K562 (cell line): ENCODE measurements around the gene RNF168. TPM values are rescaled to one million over a fixed set of nuclear protein-coding genes. Genes with fewer than 3 reads are reported as not detected.

Source experiments
- ATAC-seq: fragments of 200-7000 bp; cut with Tn5 transposase; 3 replicates; pipeline ENCODE4 v1.9.1; 2020; ENCODE audit warnings: moderate library complexity
- BruUV-seq: library from RNA; stranded (reverse); fragments of 400-500 nt; replicated peaks from 2 replicates; lab custom pipeline; 2021; lab: Mats Ljungman, UMichigan
- CTCF ChIA-PET: fragments of 300-600 bp; formaldehyde crosslinking; extraction: SDS; loops from one replicate; lab custom pipeline; 2021; ENCODE audit warnings: low intra/inter-chr PET ratio; lab: Yijun Ruan, JAX
- POLR2A ChIA-PET: fragments of 300-600, 350-650 bp; sonication (Branson Sonifier 250); formaldehyde crosslinking; extraction: SDS; loops from one replicate; lab custom pipeline; 2021; ENCODE audit warnings: antibody characterized with exemption, inconsistent platforms; lab: Yijun Ruan, JAX
- DNase-seq, 4 experiments: peaks; one replicate each; pipeline versions ENCODE4 v3.0.0 to v3.0.0-alpha.2; 2011 to 2018; ENCODE audit warnings: low spot score in 3 of 4, mixed read lengths in 3 of 4; ENCODE audit errors: extremely low read depth in 1 of 4
- FAIRE-seq: peaks from 2 replicates; lab custom pipeline; 2011; peaks lifted over from hg19 to GRCh38; lab: Jason Lieb, UNC
- H2AFZ ChIP-seq: 2 replicates; pipeline ENCODE4 v1.6.0; 2011; ENCODE audit warnings: low read depth, low read length, control low read depth, inconsistent platforms
- H3K27ac ChIP-seq: fragments of 200-600 bp; 3 replicates; pipeline ENCODE4 v1.8.0; 2011; ENCODE audit warnings: low read depth, mild to moderate bottlenecking, control low read depth, inconsistent platforms, low read length, moderate library complexity, mixed read lengths; ENCODE audit errors: extremely low read depth
- H3K27me3 ChIP-seq, 2 experiments: fragments of 300-600 bp in 1 of 2; 2 replicates in 1 of 2; 3 replicates in 1 of 2; pipeline versions ENCODE4 v1.6.0 to v1.8.0; 2011; ENCODE audit warnings: inconsistent platforms in 2 of 2, low read length in 2 of 2, mild to moderate bottlenecking in 1 of 2, mixed read lengths in 1 of 2, moderate library complexity in 1 of 2; ENCODE audit not compliant: control insufficient read depth in 2 of 2, insufficient read depth in 2 of 2
- H3K36me3 ChIP-seq: fragments of 300-600 bp; 3 replicates; pipeline ENCODE4 v1.8.0; 2011; ENCODE audit warnings: mild to moderate bottlenecking, low read length, inconsistent platforms; ENCODE audit not compliant: control insufficient read depth, insufficient read depth
- H3K4me1 ChIP-seq, 2 experiments: fragments of 200-600 bp in 1 of 2; replicated peaks in 1 of 2; 2 replicates in 1 of 2; 3 replicates in 1 of 2; pipeline versions ENCODE4 v1.5.1 to v1.8.0; 2011; ENCODE audit warnings: inconsistent platforms in 2 of 2, low read length in 2 of 2, mild to moderate bottlenecking in 1 of 2, mixed read lengths in 1 of 2, moderate library complexity in 1 of 2; ENCODE audit not compliant: control insufficient read depth in 2 of 2, insufficient read depth in 2 of 2
- H3K4me2 ChIP-seq: 2 replicates; pipeline ENCODE4 v1.6.1; 2011; ENCODE audit warnings: low read length, control low read depth, inconsistent platforms, mixed read lengths; ENCODE audit not compliant: insufficient read depth
- H3K4me3 ChIP-seq: fragments of 200-600 bp; sonication (generic), shearing (Covaris generic); 2 replicates; pipeline ENCODE4 v1.5.1; 2016; ENCODE audit warnings: control low read depth, inconsistent platforms
- H3K79me2 ChIP-seq: fragments of 200-600 bp; 3 replicates; pipeline ENCODE4 v1.8.0; 2011; ENCODE audit warnings: low read length, inconsistent platforms; ENCODE audit not compliant: control insufficient read depth, insufficient read depth
- H3K9ac ChIP-seq, 2 experiments: 2 replicates each; pipeline versions ENCODE4 v1.6.0 to v1.6.1; 2011; ENCODE audit warnings: low read depth in 2 of 2, low read length in 2 of 2, control low read depth in 1 of 2, inconsistent platforms in 1 of 2, mild to moderate bottlenecking in 1 of 2, mixed read lengths in 1 of 2; ENCODE audit not compliant: insufficient read depth in 1 of 2
- H3K9me1 ChIP-seq: one replicate; pipeline ENCODE4 v1.6.0; 2011; ENCODE audit warnings: inconsistent platforms, mild to moderate bottlenecking, low read length, moderate library complexity; ENCODE audit not compliant: control insufficient read depth, insufficient read depth
- H3K9me3 ChIP-seq: replicated peaks from 2 replicates; pipeline ENCODE4 v1.5.1; 2011; ENCODE audit warnings: low read depth, low read length, inconsistent platforms; ENCODE audit not compliant: control insufficient read depth, insufficient read depth
- H4K20me1 ChIP-seq: replicated peaks from 2 replicates; pipeline ENCODE4 v1.6.1; 2011; ENCODE audit warnings: low read length, inconsistent platforms, mixed read lengths; ENCODE audit not compliant: control insufficient read depth, insufficient read depth
- BMI1 ChIP-seq: fragments of 150-350 bp; IDR thresholded peaks from 2 replicates; pipeline ENCODE4 v1.6.1; 2014; ENCODE audit warnings: low read length
- C11orf30 ChIP-seq: fragments of 450-650 bp; IDR thresholded peaks from 2 replicates; pipeline ENCODE4 v1.6.1; 2016; ENCODE audit warnings: low read depth, mild to moderate bottlenecking
- CCNT2 ChIP-seq: IDR thresholded peaks from 2 replicates; pipeline ENCODE4 v1.6.1; 2011; ENCODE audit warnings: borderline replicate concordance, low read depth, mild to moderate bottlenecking, moderate library complexity, mixed read lengths, low read length; ENCODE audit not compliant: insufficient read length; ENCODE audit errors: extremely low read depth
- FOXK1 ChIP-seq: sonication (generic); formaldehyde crosslinking; IDR thresholded peaks from 2 replicates; pipeline ENCODE4 v1.8.0; 2022; ENCODE audit warnings: missing genetic modification reagents, mild to moderate bottlenecking, borderline replicate concordance
- HMGN3 ChIP-seq: IDR thresholded peaks from 2 replicates; pipeline ENCODE4 v1.6.1; 2011; ENCODE audit warnings: borderline replicate concordance, low read depth, mild to moderate bottlenecking, mixed read lengths, low read length; ENCODE audit not compliant: insufficient read length; ENCODE audit errors: extremely low read depth
- MNT ChIP-seq, 2 experiments: fragments of 450-650 bp; conservative IDR thresholded peaks; 2 replicates each; pipeline ENCODE4 v1.6.1; 2017; ENCODE audit warnings: mild to moderate bottlenecking in 2 of 2, moderate library complexity in 2 of 2
- NFIC ChIP-seq: fragments of 450-650 bp; IDR thresholded peaks from 2 replicates; pipeline ENCODE4 v1.6.1; 2017; ENCODE audit warnings: mild to moderate bottlenecking, inconsistent platforms
- SP1 ChIP-seq: sonication (generic); formaldehyde crosslinking; IDR thresholded peaks from 2 replicates; pipeline ENCODE4 v1.8.1; 2022; ENCODE audit warnings: mild to moderate bottlenecking, missing genetic modification reagents
- SRF ChIP-seq, 2 experiments: fragments of 250-450, 450-650 bp in 1 of 2; sonication (Bioruptor Pico) in 1 of 2; sonication (generic) in 1 of 2; formaldehyde crosslinking; IDR thresholded peaks; 2 replicates each; pipeline versions ENCODE4 v1.5.0 to v1.5.1; 2020 to 2022; ENCODE audit warnings: mild to moderate bottlenecking in 1 of 2, missing genetic modification reagents in 1 of 2
- YY1 ChIP-seq, 3 experiments: IDR thresholded peaks; 2 replicates each; pipeline ENCODE4 v1.6.1; 2011; ENCODE audit warnings: low read length in 2 of 3, mild to moderate bottlenecking in 2 of 3, moderate library complexity in 2 of 3, borderline replicate concordance in 1 of 3, control low read depth in 1 of 3, low read depth in 1 of 3; ENCODE audit not compliant: insufficient read depth in 3 of 3, insufficient replicate concordance in 2 of 3, control insufficient read depth in 1 of 3, insufficient read length in 1 of 3; ENCODE audit errors: extremely low read depth in 1 of 3
- ZFP36 ChIP-seq: fragments of 150-350 bp; IDR thresholded peaks from 2 replicates; pipeline ENCODE4 v1.6.1; 2018; ENCODE audit warnings: low read length, low read depth; ENCODE audit not compliant: partially characterized antibody
- WGBS: fragments of 100-300 bp; shearing (Covaris generic); methylation state at CpG from one replicate; pipeline ENCODE4 v1.1.6; 2016; ENCODE audit warnings: low coverage, mixed read lengths; ENCODE audit not compliant: insufficient coverage; ENCODE audit errors: missing lambda C conversion rate; 5-methylcytosine and 5-hydroxymethylcytosine counted together
- in situ Hi-C: fragments of 300-500 bp; cut with MboI; formaldehyde crosslinking; loops from 4 replicates; pipeline ENCODE4 v1.15.0; 2018; ENCODE audit warnings: inconsistent platforms, mixed read lengths
- intact Hi-C: fragments of 100-400 bp; cut with micrococcal nuclease; formaldehyde crosslinking; loops from 2 replicates; pipeline ENCODE4 v1.14.2; 2022
- polyA plus RNA-seq, 8 experiments: library from polyadenylated mRNA; depleted of rRNA in 4 of 8; stranded (reverse) in 5 of 8; unstranded in 3 of 8; fragments of >200 nt; fragmentation: Nextera tagmentation in 2 of 8; fragmentation: Illumina TruSeq in 1 of 8; extraction: Ambion mirVana in 2 of 8; extraction: Trizol in 1 of 8; gene quantifications; 2 replicates each; pipeline versions ENCODE4 v1.2.1 to v1.2.3, GENCODE V29; 2011 to 2014; ENCODE audit warnings: inconsistent platforms in 1 of 8, missing spikeins in 1 of 8
- total RNA-seq, 7 experiments: library from RNA; depleted of rRNA in 6 of 7; stranded (reverse); fragments of >200 nt in 6 of 7; fragmentation: Illumina TruSeq in 2 of 7; extraction: Trizol in 2 of 7; gene quantifications; 2 replicates each; pipeline versions ENCODE4 v1.2.1 to v1.2.3, GENCODE V29; 2011 to 2021; ENCODE audit warnings: low replicate concordance in 1 of 7
- TF ChIP-seq, protein P1 (sequence below): fragments of 450-650 bp; IDR thresholded peaks from 2 replicates; pipeline ENCODE4 v1.6.1; 2017; ENCODE audit warnings: antibody characterized with exemption, mild to moderate bottlenecking

RNF168 gene
- total and polyA plus RNA-seq, 9 of the 15 experiments (the other 6 are each of a cell fraction or from before 2014, with no cell fraction given), result 6.0 to 32.1 (median 16.6) TPM

DNA sequence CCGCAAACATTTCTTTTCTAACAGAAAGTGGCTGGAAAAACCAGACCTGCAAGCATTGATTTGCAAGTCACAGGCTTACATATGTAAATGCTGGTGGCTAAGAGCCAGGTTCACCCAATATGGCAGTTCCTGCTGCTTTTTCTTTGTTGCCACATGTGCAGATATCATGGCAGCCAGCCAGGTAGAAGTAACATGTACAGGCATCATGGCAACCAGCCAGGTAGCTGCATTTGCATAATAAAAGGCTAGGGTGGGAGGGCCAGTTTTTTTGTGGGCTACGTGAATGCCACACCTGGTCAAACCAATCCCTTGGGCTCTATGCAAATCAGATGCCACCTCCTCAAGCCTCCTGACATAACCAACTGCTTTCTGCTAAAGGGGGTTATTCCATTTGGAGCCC, 14.4 kb upstream of the RNF168 start:
- Histone ChIP-seq H3K9ac (no peak overlapping the region), H3K36me3 (no peaks in the 10 kb centered on the region), H4K20me1 (no peaks in the 10 kb centered on the region), H3K4me3 (no peak overlapping the region), H2AFZ (peak overlapping the region; percentile 96), H3K4me2 (no peak overlapping the region), H3K9me1 (no peaks in the 10 kb centered on the region), H3K4me1 (peaks cover 15 to 51% of the 10 kb centered on the region in 2 experiments), H3K79me2 (no peaks in the 10 kb centered on the region), H3K27me3 (no peaks in the 10 kb centered on the region), H3K27ac (peak overlapping the region; percentile 61; the same call in 2 of the 3 replicates), H3K9me3 (no peaks in the 10 kb centered on the region)
- BruUV-seq, result no TSS peak
- peak; percentile 11; the same call in 2 of the 3 replicates for ATAC-seq
- in situ Hi-C loops, result loop anchor here (5.0 to 25.0 kb wide), 3 partner anchors 496 to 806 kb away; partner anchors contain the start of gene MUC20
- ChIA-PET CTCF (interaction anchor here (1.1 to 2.2 kb wide), 2 partner anchors 264 to 265 kb away, joined by 8 to 23 read pairs; no protein-coding TSS in a partner anchor), POLR2A (interaction anchor here (0.7 to 0.9 kb wide), 4 partner anchors 11 to 438 kb away, joined by 3 to 4 read pairs (median 3); no protein-coding TSS in a partner anchor)
- peak in 1 of 4 experiments; percentile 77 for DNase-seq
- 47% methylated on average over 2 of the region's 2 CpGs for WGBS
- intact Hi-C loops, result loop anchor here (2.0 to 10.0 kb wide), 6 partner anchors 17 to 433 kb away; partner anchors contain the start of genes TFRC and TM4SF19
- peak; percentile 58 for FAIRE-seq
- TF ChIP-seq SRF (CRISPR knock-in tag; IDR thresholded peaks at IDR 0.05) (peak in 1 of 2 experiments; percentile 92; a peak in 2 of 4 replicates), MNT (conservative IDR thresholded peaks at IDR 0.05) (0 out of 4 replicates have a peak, but pooled peaks of 1 of the 2 experiments have one; percentile 31), SP1 (CRISPR knock-in tag) (0 out of 2 replicates have a peak, but pooled peaks have one; percentile 27), FOXK1 (CRISPR knock-in tag) (0 out of 2 replicates have a peak, but pooled peaks have one; percentile 31), BMI1 (no peak), HMGN3 (no peak), ZFP36 (peak; percentile 21), C11orf30 (0 out of 2 replicates have a peak, but pooled peaks have one; percentile 23), NFIC (peak; percentile 94), YY1 (IDR thresholded peaks at IDR 0.05; ENCODE audit: borderline replicate concordance in 1 of 3, control insufficient read depth in 1 of 3, extremely low read depth in 1 of 3, insufficient read depth in 3 of 3, insufficient read length in 1 of 3, insufficient replicate concordance in 2 of 3, low read depth in 1 of 3, low read length in 2 of 3) (peak in 1 of 3 experiments; percentile 63), CCNT2 (no peak)
- TF ChIP-seq, protein P1, sequence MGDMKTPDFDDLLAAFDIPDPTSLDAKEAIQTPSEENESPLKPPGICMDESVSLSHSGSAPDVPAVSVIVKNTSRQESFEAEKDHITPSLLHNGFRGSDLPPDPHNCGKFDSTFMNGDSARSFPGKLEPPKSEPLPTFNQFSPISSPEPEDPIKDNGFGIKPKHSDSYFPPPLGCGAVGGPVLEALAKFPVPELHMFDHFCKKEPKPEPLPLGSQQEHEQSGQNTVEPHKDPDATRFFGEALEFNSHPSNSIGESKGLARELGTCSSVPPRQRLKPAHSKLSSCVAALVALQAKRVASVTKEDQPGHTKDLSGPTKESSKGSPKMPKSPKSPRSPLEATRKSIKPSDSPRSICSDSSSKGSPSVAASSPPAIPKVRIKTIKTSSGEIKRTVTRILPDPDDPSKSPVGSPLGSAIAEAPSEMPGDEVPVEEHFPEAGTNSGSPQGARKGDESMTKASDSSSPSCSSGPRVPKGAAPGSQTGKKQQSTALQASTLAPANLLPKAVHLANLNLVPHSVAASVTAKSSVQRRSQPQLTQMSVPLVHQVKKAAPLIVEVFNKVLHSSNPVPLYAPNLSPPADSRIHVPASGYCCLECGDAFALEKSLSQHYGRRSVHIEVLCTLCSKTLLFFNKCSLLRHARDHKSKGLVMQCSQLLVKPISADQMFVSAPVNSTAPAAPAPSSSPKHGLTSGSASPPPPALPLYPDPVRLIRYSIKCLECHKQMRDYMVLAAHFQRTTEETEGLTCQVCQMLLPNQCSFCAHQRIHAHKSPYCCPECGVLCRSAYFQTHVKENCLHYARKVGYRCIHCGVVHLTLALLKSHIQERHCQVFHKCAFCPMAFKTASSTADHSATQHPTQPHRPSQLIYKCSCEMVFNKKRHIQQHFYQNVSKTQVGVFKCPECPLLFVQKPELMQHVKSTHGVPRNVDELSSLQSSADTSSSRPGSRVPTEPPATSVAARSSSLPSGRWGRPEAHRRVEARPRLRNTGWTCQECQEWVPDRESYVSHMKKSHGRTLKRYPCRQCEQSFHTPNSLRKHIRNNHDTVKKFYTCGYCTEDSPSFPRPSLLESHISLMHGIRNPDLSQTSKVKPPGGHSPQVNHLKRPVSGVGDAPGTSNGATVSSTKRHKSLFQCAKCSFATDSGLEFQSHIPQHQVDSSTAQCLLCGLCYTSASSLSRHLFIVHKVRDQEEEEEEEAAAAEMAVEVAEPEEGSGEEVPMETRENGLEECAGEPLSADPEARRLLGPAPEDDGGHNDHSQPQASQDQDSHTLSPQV, result peak; percentile 14; the same call in 1 of the 2 replicates
